Parathyroid adenoma (tissue), 2 donors: ENCODE data around the gene WSCD2.

ENCODE experiments used
- H2AFZ ChIP-seq: fragments of 300-600 bp; sonication (generic); one replicate; pipeline ENCODE4 v1.7.0; 2017; ENCODE audit warnings: antibody characterized with exemption, mild to moderate bottlenecking
- H3K27ac ChIP-seq: fragments of 300-600 bp; sonication (generic); one replicate; pipeline ENCODE4 v1.7.0; 2017
- H3K27me3 ChIP-seq: fragments of 300-600 bp; sonication (generic); one replicate; pipeline ENCODE4 v1.7.0; 2017; ENCODE audit warnings: low read length; ENCODE audit not compliant: control insufficient read depth, insufficient read depth
- H3K36me3 ChIP-seq: fragments of 300-600 bp; sonication (generic); one replicate; pipeline ENCODE4 v1.7.0; 2017; ENCODE audit warnings: low read length; ENCODE audit not compliant: control insufficient read depth, insufficient read depth
- H3K4me1 ChIP-seq: fragments of 300-600 bp; sonication (generic); one replicate; pipeline ENCODE4 v1.7.0; 2017; ENCODE audit warnings: control low read depth
- H3K4me2 ChIP-seq: fragments of 300-600 bp; sonication (generic); one replicate; pipeline ENCODE4 v1.7.0; 2017; ENCODE audit warnings: low read length
- H3K4me3 ChIP-seq: fragments of 300-600 bp; sonication (generic); one replicate; pipeline ENCODE4 v1.7.0; 2017; ENCODE audit warnings: low read depth, low read length
- H3K79me2 ChIP-seq: fragments of 300-600 bp; sonication (generic); one replicate; pipeline ENCODE4 v1.7.0; 2017; ENCODE audit warnings: control low read depth
- H3K9ac ChIP-seq: fragments of 300-600 bp; sonication (generic); one replicate; pipeline ENCODE4 v1.7.0; 2017; ENCODE audit warnings: mild to moderate bottlenecking
- H3K9me3 ChIP-seq: fragments of 300-600 bp; sonication (generic); one replicate; pipeline ENCODE4 v1.7.0; 2017; ENCODE audit warnings: low read length; ENCODE audit not compliant: control insufficient read depth
- CTCF ChIP-seq: fragments of 300-600 bp; sonication (generic); IDR thresholded peaks from one replicate; pipeline ENCODE4 v1.7.0; 2017; ENCODE audit warnings: antibody characterized with exemption, mild to moderate bottlenecking
- donor health status: primary hyperparathyroidism.

WSCD2 gene

GRCh38 chr12:108094056-108094649, 34.9 kb upstream of the WSCD2 start:
- no peaks in the 10 kb centered on the region for H3K79me2 ChIP-seq
- no peaks in the 10 kb centered on the region for H3K36me3 ChIP-seq
- H3K4me1 ChIP-seq: no peaks in the 10 kb centered on the region
- H2AFZ ChIP-seq: no peak overlapping the region
- H3K27me3 ChIP-seq: no peaks in the 10 kb centered on the region
- no peak overlapping the region for H3K27ac ChIP-seq
- H3K4me3 ChIP-seq: no peak overlapping the region
- H3K4me2 ChIP-seq: no peak overlapping the region
- H3K9ac ChIP-seq: no peak overlapping the region
- H3K9me3 ChIP-seq: no peaks in the 10 kb centered on the region
- no peak for TF ChIP-seq CTCF

- no peak for TF ChIP-seq CTCF
These were observed 31.8 kb upstream of the WSCD2 start for GRCh38 chr12:108097160-108097911.

GRCh38 chr12:108098374-108098773, 30.7 kb upstream of the WSCD2 start:
- Histone ChIP-seq H3K36me3 (no peaks in the 10 kb centered on the region), H3K9ac (no peak overlapping the region), H3K4me1 (no peaks in the 10 kb centered on the region), H3K4me3 (no peak overlapping the region), H3K27me3 (no peaks in the 10 kb centered on the region), H3K4me2 (no peak overlapping the region), H3K27ac (no peak overlapping the region), H3K79me2 (no peaks in the 10 kb centered on the region), H2AFZ (no peak overlapping the region), H3K9me3 (no peaks in the 10 kb centered on the region)
- no peak for TF ChIP-seq CTCF

More at GRCh38 chr12:108097160-108097911, 31.8 kb upstream of the WSCD2 start:
- Histone ChIP-seq H3K36me3 (no peaks in the 10 kb centered on the region), H3K4me3 (no peak overlapping the region), H3K4me1 (no peaks in the 10 kb centered on the region), H3K27me3 (no peaks in the 10 kb centered on the region), H3K9ac (no peak overlapping the region), H2AFZ (no peak overlapping the region), H3K79me2 (no peaks in the 10 kb centered on the region), H3K9me3 (no peaks in the 10 kb centered on the region), H3K4me2 (no peak overlapping the region), H3K27ac (no peak overlapping the region)

GRCh38 chr12:108099073-108099472, 30.0 kb upstream of the WSCD2 start:
- Histone ChIP-seq H2AFZ (no peak overlapping the region), H3K4me1 (no peaks in the 10 kb centered on the region), H3K27me3 (no peaks in the 10 kb centered on the region), H3K4me3 (no peak overlapping the region), H3K9ac (no peak overlapping the region), H3K79me2 (no peaks in the 10 kb centered on the region), H3K9me3 (no peaks in the 10 kb centered on the region), H3K27ac (no peak overlapping the region), H3K36me3 (no peaks in the 10 kb centered on the region), H3K4me2 (no peak overlapping the region)
- TF ChIP-seq CTCF: peak; percentile 23
